NCI-H2196 (cell line): ENCODE data around the gene SPATA3.
A peak's percentile ranks its signal among the peaks of the same experiment; 100 is the strongest.

Source experiments
- DNase-seq: peaks from one replicate; lab custom pipeline; 2025; ENCODE audit not compliant: unreplicated experiment; lab: John Stamatoyannopoulos, UW

The SPATA3 gene

DNA sequence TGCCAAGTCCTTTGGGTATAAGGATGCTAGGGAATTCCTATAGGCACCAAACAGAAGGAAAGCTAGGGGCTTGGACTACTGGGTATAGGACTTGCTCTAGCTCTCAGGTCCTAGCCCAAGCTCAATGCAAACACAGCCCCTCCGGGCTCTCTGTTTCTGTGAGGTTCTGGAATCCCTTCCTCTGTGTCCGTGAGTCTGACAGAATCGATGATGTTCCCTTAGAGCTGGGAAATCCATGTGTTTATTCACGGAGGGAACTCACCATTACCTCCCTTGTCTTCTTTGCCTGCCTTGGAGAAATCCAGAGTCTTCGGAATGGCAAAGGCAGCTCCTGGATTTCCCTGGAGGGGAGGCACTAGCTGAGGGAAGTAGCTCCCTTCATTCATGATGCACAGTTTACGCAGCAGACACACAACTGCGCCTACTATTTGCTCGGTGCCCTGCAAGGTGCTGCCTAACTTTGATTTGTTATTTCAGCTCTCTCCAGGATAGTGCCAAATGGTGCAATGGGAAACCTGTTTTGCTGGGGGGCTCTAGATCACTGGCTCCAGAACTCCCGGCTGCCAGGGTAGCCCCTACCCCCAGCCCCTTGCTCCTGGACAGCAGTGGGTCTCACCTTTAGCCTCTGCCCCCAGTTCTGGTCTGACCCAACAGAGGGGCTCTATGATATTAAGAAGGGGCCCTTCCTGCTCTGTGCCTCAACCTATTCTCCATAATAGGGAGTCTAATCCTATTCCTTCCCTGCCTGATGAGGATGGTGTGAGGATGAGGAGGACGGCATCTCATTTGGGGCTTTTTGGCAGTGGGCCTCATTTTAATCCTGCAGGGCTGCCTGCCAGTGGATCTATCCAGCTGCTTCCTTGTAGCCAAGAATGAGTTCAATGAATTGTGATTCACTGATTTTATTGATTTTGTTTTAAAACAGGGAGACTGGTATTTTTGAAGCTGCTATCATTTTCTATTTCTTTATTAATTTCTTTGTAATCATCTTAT is 52.3 kb downstream of the SPATA3 start:
- no peak for DNase-seq

DNA sequence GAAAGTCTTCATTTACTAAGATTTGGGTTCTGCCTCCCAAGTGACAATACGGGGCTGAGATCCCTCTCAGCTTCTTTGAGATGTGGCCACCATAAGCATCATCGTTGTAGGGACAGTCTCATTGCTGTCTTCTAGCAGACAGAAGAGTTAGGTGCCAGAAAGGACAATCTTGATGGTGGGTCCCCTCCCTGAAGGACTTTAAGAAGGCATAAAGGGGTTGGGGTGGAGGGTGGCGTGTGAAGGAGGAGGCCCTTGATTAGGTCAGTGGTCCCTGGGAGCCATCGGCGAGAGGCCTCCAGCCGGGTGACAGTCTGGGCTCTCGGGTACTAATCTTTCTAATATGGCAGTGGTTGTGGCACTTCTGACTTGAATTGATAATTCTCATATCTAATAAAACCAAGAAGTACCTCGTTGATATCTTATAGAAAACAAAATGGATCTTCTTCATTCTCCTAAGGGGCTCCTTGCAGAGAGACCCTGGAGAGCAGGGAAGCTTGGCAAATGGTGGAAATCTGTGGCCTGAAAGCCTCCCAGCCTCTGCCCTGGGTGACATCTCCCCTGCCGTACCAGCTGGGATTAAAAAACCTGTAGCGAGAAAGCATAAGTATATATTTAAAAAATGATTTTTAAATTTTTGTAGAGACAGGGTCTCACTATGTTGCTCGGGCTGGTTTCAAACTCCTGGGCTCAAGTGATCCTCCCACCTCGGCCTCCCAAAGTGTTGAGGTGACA is 53.5 kb downstream of the SPATA3 start:
- no peak for DNase-seq

DNA sequence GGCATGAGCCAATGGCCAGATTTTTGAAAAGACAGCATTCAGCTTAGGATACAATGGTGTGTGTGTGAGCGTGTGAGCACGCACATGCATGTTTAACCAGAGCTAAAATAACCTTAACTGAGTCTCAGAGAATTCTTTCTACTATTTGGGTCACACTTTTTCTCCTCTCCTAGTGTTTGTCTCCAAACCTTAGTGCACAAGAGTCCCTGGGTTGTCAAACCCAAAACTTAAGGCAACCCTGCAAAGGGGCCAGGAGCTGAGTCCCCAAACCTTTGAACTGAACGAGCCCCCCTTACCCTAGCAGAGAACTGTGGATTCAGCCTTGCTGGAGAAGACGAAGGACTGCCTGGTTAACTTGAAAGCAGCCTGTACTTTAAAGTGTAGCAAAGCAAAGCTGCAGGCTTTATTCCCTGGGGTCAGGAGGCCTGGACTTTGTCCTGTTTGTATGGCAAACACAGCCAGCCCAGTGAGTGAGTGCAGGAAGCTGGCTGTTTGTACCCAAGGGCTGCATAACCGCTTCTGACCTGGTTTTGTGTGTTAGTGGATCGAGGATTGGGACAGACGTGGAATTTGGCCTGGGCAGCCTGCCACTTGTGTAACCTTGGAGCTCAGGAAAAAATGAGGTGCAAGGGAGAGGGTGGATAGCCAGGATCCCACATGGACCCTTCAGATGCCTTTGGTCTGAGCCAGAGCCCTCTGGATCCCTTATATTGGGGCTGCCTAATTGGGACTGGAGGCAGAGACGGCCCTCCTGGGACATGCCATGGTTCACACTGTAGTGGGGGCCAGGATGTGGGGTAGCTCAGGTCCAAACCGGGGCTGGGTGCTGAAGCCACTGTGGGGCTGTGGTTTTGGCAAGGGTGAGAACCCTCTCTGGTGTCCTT is 54.3 kb downstream of the SPATA3 start:
- DNase-seq, result no peak

DNA sequence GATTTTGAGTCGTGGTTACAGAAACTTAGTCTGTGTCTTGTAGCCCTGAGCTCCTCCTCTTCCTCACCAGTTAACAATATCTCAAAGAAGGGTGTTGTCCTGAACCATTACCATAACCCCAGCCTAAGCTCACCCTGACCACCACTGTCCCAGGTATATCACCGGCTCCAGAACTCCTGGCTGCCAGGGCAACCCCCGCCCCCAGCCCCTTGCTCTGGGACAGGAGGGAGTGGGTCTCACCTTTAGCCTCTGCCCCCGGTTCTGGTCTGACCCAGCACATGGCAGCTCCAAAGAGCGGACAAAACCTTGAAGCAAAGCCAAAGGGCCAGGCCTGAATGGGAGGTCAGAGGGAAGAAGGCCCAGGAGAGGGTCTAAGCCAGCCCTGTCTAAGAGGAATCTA is 55.2 kb downstream of the SPATA3 start:
- no peak for DNase-seq

DNA sequence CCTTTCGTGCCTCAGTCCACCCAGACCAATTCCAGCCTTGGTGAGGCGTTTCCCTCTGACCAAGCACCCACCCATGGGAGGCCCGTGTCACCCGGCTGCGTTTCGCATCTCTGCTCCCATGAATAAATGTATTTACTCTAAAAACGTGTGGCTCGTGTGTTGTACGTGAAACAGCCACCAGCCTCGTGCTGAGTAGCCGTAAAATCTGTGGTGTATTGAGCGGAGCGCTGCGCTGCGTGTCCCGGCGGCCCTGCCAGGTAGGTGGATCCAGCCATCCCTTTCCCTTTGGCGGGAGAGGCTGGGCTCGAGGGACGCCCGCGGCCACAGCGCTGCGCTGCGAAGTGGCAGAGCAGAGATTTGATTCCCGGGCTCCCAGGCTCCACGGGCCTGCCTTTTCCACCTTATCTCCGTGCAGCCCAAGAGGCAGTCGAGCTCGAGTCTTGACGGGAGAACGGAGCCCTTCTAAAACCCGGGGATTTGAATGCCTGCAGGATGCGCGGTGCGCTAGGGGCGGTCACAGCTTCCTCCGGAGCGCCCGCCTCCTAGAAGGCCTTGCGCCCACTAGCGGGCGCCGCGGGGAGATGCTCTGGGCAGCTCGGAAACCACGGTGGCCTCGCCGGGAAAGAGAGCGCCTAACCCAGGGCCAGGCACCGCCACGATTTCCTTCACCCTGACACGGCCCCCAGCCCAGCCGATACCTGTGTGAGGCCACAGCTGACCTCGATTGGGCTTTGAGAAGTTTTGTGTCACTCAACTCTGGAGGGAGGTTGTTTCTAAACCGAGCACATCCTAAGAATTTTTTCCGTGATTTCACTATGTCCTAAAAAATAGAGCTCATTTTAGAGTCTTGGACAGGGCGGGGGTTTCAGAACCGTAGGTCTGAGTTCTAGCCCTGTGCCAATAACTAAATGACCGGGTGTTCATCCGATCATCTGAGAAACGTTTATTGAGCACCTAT is 56.9 kb downstream of the SPATA3 start:
- DNase-seq, result peak; percentile 91

DNA sequence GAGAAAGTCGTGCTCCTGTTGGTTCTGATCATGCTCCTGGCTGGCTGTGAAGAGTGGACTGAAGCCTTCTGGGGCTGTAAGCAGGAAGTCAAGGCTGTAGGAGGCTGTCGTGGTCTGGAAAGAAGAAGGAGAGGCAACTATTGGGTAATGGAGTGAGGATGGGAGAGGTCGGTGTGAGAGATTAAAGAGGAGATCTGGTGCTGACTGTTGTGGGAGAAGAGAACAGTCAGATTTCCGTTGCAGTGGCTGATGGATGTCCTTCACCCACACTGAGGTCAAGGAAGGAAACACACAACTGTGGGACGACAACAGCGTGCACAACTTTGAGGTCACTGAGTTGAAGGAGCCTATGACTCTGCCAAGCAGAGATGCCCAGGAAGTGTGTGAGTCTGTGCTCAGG is 57.9 kb downstream of the SPATA3 start:
- no peak for DNase-seq

DNA sequence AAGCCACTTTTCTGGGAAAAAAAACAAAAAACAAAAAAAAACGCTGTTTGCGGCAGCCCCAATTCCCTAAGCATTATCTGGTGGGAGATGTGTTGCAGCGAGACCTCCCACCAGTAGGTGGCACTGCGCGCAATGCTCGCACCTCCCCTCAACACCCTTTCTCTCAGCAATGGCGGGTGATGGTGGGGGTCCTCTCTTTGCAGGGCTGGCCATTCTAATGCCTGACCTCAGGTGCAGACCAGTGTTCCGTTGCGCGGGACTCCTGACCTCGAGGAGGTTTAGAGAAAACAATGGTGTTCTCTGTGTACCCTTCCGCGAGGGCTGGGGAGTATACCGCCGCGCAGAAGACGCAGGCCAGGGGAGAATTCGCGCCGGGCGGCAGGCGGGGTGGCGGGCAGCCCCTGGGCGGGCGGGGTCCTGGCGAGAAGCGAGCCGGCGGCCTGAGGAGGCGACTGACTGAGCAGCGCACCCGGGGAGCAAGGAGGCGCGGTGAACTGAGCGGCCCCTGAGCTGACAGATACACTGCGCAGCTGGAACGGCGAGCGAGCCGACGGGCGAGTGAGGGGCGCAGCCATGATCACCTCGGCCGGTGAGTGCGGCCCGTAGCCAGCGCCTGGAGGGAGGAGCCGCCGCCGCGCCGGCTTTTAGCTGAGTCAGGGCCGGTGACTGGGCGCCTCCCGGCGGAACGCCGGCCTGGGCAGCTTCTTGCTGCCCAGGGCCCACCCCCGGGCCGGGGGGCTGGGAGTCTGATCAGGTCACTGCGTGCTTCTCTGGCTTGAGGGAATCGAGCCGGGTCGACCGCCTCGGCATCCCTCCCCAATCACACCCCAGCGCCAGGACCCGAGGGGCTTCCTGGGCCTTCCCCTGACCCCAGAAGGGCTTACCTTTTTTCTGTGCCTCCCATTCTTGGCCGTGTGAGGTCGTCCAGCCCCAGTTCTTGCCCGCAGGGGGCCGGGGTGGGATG is 60.8 kb downstream of the SPATA3 start, which contains the start of gene PSMD1:
PSMD1 (plus strand) TSS at position 415 of the 964 bp plus-strand sequence; CDS start at position 574, 159 bp downstream.
- DNase-seq, result peak; percentile 91

DNA sequence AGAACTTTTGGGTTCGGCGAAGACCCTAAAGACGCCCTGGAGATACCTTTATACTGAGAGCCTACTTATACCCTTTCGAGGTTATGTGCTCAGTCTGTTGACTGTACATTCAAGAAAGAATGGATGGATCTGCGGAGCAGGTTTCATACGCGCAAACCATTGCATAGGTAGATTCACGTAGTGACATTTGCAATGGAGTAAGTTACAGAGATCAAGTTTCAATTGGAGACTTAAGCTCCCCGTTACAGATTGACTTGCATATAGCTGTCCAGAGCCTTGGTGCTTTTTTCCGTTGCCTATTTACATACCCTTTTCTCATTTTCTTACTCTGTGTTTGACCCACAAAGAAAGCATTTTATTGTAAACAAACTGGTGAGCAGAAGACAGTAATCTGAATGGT is 61.7 kb downstream of the SPATA3 start:
- DNase-seq, result no peak
